HG02840 (cell line): ENCODE data around the gene ZNF846.
"Not testable (repeated sequence)": the region's sequence is repeated elsewhere in the genome, so short reads cannot be mapped to it uniquely, and the experiment has no call there.

Experiments
- ATAC-seq: cut with Tn5 transposase; IDR thresholded peaks from one replicate; pipeline ENCODE4 v1.9.1; 2021; ENCODE audit warnings: mild to moderate bottlenecking, moderate library complexity, moderate number of reproducible peaks; ENCODE audit not compliant: unreplicated experiment, low FRiP score

ZNF846 gene

DNA sequence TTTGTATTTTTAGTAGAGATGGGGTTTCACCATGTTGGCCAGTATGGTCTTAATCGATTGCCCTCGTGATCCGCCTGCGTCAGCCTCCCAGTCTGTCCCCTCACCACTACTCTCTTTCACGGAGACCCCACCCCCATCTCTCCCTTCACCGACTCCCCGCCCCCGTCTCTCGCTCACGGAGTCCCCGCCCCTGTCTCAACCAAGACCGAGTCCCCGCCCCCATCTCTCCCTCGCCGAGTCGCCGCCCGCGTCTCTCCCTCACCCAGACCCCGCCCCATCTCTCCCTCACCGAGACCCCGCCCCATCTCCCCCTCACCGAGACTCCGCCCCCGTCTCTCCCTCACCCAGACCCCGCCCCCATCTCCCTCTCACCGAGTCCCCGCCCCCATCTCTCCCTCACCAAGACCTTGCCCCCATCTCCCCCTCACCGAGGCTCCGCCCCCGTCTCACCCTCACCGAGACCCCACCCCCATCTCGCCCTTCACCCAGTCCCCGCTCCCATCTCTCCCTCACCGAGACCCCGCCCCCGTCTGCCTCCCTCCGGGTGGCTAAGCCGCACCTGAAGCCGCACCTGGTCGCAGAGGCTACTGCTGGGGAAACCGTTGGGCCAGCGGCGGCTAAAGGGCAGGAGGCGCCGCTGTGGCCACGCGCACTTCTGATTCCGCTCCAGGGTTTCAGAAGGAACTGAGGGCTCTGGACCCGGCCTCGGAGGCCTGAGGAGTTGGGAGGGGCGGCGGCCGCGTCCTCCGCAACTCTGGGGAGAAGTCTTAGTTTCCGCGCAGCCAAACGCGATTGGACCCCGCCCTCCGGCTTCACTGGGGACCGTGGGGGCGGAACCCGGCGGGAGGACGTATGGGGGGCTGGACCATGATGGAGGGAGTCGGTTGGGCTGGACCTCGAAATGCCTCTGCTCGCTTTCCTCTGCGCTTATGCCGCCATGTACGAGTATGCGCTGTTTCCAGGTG is 17.1 kb upstream of the ZNF846 start:
- ATAC-seq = peak; percentile 54

GRCh38 chr19:9784163-9784496 is 15.6 kb upstream of the ZNF846 start:
- not testable (repeated sequence) for ATAC-seq

- no peak for ATAC-seq
Measured at GRCh38 chr19:9782338-9782737, 13.8 kb upstream of the ZNF846 start.

DNA sequence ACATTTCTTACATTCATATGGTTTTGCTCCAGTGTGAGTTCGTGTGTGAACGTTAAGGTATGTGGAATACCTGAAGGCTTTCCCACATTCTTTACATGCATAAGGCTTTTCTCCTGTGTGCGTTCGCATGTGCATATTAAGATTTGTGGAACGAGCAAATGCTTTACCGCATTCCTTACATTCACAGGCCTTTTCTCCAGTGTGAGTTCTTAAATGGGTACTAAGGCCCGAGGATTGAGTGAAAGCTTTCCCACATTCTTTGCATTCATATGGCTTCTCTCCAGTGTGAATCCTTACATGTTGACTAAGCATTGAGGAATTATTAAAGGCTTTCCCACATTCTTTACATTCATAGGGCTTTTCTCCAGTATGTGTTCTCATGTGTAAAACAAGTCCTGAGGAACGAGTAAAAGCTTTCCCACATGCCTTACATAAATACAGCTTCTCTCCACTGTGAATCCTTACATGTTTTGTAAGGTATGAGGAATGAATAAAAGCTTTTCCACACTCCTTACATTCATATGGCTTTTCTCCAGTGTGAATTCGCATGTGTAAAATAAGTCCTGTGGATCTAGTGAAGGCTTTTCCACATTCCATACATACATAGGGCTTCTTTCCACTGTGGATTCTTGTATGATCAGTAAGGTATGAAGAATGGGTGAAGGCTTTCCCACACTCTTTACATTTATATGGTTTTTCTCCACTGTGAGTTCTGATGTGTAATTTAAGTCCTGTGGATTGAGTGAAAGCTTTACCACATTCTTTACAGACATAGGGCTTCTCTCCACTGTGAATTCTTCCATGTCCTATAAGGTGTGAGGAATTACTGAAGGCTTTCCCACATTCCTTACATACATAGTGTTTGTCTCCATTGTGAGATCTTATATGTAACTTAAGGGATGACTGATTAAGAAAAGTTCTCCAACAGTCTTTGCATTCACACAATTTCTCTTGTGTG is 10.7 kb downstream of the ZNF846 start:
- no peak for ATAC-seq

- no peak for ATAC-seq
Measured at GRCh38 chr19:9752701-9753443, 15.7 kb downstream of the ZNF846 start.

DNA sequence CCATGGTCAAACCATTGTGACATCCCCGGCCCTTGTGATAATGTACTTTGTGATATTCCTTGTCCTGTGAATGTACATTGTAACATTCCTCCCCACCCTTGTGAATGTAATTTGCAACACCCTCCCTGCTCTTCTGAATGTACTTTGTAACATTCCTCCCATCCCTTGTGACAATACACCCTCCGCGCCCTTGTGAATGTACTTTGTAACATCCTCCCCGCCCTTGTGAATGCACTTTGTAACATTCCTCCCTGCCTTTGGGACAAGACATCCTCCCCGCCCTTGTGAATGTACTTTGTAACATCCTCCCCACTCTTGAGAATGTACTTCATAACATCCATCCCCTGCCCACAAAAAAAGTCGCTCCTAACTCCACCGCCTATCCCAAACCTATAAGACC is 17.1 kb downstream of the ZNF846 start:
- ATAC-seq = no peak

DNA sequence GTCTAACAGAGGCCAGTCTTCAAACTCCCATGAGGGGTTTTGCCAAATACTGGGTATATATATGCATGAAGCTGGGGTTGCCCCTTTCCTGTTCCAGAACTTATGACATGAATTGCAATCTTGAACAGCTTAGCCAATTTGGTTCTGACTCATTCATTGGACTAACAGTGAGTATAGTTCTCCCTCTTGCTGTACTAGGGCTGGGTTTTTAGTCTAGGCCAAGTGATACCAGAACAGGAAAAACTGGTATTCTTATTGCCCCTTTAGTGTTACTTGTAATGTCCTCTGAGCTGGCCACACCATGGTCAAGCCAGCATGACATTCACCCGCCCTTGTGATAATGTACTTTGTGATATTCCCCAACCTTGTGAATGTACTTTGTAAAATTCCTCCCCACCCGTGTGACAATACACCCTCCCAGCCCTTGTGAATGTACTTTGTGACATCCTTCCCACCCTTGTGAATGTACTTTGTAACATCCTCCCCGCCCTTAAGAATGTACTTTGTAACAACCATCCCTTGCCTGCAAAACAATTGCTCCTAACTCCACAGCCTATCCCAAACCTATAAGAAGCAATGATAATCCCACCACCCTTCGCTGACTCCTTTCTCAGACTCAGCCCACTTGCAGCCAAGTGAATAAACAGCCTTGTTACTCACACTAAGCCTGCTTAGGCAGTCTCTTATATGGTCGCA is 26.9 kb downstream of the ZNF846 start:
- no peak for ATAC-seq

DNA sequence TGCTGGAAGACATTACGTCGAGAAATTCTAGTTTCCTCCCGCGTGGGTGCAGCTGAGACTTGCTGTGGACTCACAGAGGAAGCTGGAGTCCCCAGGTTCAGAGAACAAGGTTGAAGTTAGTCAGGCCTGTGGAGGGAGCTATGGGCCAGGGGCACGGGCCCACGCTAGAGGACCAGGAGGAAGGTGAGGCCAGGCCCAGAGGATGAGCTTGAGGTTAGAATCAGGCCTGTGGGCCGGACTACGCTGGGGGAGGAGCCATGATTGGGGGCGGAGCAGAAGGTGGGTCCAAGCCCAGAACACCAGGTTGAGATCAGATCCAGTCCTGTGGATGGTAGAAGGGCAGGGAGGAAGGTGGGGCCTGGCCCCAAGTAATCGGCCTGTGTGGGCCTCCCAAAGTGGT is 32.6 kb downstream of the ZNF846 start:
- no peak for ATAC-seq

DNA sequence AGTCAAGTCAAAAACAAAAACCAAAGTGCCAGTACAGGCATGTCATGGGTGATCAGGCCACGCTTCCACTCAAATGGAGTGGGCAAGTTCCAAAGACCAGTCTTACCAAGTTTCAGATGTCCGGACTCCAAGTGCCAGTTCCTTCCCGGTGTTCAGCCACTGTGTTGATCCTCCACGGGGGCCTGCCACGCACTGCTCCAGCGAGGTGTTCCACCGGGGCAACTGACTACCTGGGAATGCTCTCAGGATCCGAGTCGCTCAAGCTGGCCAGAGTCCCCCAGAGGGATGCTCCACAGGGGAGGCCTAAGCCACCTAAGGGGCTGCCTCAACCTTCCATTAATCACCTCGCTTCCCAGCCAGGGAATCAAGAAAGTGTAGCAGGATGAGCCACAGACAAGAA is 38.5 kb downstream of the ZNF846 start:
- ATAC-seq = not testable (repeated sequence)

- ATAC-seq = no peak
Measured at GRCh38 chr19:9729162-9729561, 39.4 kb downstream of the ZNF846 start.

- no peak for ATAC-seq
Measured at GRCh38 chr19:9727644-9728043, 40.9 kb downstream of the ZNF846 start.

GRCh38 chr19:9725508-9726201 is 42.9 kb downstream of the ZNF846 start:
- ATAC-seq = not testable (repeated sequence)

DNA sequence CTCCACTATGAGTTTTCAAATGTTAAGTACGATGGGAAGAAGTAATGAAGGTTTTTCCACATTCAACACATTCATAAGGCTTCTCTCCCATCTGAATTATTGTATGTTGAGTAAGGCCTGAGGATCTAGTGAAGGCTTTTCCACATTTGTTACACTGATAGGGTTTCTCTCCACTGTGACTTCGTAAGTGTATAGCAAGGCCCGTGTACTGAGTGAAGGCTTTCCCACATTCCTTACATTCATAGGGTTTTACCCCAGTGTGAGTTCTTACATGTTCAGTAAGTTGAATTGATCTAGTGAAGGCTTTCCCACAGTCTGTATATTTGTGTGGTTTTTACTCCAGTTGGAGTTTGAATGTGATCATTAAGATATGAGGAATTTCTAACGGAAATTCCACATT is 44.4 kb downstream of the ZNF846 start:
- ATAC-seq = no peak

- ATAC-seq = no peak
Measured at GRCh38 chr19:9721861-9722260, 46.7 kb downstream of the ZNF846 start.

GRCh38 chr19:9720541-9720940 is 48.0 kb downstream of the ZNF846 start:
- no peak for ATAC-seq

DNA sequence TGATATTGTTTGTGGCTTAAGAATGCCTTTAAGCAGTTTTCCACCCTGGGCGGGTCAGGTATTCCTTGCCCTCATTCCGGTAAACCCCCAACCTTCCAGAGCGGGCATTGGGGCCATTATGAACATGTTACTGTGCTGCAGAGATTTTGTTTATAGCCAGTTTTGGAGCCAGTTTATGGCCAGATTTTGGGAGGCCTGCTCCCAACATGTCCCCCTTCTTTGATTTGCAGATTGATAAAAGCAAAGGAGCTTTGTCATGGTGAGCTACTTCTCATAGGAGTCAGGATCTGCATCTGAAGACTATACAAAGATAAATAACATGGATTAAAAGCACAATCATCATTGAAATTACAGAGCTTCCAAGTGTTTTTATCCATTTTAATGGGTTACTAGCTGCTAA is 56.7 kb downstream of the ZNF846 start:
- ATAC-seq = no peak

- no peak for ATAC-seq
Measured at GRCh38 chr19:9709305-9709704, 59.2 kb downstream of the ZNF846 start.

- ATAC-seq = no peak
Measured at GRCh38 chr19:9705836-9706235, 62.7 kb downstream of the ZNF846 start.

DNA sequence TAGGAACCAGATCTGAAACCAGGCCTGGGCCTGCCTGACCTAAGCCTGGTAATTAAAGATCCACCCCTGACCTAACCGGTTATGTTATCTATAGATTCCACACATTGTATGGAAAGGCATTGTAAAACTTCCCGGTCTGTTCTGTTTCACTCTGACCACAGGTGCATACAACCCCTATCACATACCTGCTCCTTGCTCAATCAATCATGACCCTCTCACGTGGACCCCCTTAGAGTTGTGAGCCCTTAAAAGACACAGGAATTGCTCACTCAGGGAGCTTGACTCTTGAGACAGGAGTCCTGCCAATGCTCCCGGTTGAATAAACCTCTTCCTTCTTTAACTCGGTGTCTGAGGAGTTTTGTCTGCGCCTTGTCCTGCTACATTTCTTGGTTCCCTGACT is 66.4 kb downstream of the ZNF846 start:
- ATAC-seq = no peak
